GM18907 (cell line): ENCODE data around the gene PLCD1.
"Not testable (repeated sequence)": the region's sequence is repeated elsewhere in the genome, so short reads cannot be mapped to it uniquely, and the experiment has no call there.

Experiments used
- ATAC-seq: cut with Tn5 transposase; IDR thresholded peaks from one replicate; pipeline ENCODE4 v1.9.1; 2021; ENCODE audit warnings: mild to moderate bottlenecking, moderate library complexity; ENCODE audit not compliant: unreplicated experiment

Gene PLCD1

DNA sequence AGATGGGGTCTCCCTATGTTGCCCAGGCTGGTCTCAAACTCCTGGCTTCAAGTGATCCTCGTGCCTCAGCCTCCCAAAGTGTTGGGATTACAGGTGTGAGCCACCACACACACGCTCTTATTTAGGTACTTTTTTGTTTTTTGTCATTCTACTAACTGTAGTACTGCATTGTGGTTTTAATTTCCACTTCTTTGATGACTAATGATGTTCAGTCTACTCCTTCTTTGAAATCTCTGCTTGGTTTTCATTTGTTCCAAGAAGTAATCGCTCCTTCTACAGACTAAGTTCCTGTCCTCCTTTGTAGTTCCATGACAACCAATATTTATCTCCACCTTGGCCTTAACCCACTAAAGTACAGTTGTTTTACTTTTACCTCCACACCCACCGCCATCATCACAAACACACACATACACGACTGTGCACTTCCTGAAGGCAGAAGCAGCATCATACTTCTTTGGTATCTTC is 9.0 kb upstream of the PLCD1 start:
- no peak for ATAC-seq

DNA sequence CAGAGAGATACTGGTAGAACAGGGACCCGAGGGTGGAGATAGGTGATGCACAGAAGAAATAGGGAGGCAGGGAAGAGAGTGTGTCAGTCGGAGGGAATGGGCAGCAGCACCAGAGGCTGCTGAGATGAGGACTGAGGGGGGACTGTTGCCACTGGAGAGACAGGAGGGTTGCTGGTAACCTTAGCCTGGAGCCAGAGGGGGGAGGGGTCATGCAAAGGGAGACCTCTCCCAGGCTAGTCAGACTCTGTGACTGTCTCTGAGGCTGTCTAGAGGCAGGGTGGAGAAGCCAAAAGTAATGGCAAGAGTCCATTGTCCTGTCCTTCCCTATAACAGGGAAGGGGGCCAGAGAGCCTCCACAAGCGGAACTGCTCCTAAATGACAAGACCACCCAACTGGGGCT is 7.5 kb upstream of the PLCD1 start:
- ATAC-seq, result no peak

DNA sequence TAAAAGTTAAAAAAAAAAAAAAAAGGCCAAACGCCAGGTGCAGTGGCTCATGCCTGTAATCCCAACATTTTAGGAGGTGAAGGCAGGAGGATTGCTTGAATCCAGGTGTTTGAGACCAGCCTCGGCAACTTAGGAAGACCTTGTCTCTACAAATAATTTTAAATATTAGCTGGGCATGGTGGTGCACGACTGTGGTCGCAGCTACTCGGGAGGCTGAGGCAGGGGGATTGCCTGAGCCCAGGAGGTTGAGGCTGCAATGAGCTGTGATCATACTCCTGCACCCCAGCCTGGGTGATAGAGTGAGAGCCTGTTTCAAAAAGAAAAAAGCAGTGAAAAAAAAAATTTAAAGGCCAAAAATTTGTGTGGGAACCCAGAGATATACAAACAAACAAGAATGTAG is 6.8 kb upstream of the PLCD1 start:
- ATAC-seq, result no peak

DNA sequence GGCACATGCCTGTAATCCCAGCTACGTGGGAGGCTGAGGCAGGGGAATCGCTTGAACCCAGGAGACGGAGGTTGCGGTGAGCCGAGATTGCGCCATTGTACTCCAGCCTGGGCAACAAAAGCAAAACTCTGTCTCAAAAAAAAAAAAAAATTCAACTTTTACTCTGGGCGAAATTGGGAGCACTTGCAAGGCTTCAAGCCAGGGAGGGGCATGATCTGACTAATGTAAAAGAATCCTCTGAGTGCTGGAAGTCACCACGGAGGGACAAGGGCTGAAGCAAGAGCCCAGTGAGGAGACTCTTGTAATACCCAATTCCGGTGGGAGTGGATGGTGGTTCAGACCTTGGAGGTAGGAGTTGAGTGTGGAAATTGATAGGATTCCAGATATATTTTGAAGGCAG is 4.9 kb upstream of the PLCD1 start:
- not testable (repeated sequence) for ATAC-seq

GRCh38 chr3:38033586-38033985 is 4.1 kb upstream of the PLCD1 start:
- ATAC-seq, result not testable (repeated sequence)

DNA sequence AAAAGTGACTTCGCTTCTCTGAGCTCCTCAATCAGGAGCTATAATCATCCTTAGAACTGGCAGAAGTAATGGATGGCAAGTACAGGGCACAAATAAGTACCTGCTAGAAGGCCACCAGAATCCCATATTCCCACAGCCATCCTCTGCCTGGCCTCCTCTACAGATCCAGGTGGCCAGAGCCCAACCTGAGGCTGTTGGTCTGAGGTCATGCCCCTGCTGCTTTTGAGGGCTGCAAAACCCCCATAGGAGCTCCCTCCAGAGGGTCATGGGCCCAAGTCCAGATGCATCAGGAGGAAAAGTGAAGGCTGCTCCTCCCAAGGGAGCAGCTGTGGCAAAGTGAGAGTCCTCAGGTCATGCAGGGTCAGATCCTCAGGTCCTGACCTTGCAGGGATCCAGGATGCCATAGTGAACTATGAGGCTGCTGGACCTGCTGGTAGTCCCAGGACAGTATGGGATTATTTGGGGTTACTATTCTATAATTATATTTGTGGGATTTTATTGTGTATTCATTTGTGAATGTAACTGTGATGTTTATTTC is 3.0 kb upstream of the PLCD1 start:
- no peak for ATAC-seq

DNA sequence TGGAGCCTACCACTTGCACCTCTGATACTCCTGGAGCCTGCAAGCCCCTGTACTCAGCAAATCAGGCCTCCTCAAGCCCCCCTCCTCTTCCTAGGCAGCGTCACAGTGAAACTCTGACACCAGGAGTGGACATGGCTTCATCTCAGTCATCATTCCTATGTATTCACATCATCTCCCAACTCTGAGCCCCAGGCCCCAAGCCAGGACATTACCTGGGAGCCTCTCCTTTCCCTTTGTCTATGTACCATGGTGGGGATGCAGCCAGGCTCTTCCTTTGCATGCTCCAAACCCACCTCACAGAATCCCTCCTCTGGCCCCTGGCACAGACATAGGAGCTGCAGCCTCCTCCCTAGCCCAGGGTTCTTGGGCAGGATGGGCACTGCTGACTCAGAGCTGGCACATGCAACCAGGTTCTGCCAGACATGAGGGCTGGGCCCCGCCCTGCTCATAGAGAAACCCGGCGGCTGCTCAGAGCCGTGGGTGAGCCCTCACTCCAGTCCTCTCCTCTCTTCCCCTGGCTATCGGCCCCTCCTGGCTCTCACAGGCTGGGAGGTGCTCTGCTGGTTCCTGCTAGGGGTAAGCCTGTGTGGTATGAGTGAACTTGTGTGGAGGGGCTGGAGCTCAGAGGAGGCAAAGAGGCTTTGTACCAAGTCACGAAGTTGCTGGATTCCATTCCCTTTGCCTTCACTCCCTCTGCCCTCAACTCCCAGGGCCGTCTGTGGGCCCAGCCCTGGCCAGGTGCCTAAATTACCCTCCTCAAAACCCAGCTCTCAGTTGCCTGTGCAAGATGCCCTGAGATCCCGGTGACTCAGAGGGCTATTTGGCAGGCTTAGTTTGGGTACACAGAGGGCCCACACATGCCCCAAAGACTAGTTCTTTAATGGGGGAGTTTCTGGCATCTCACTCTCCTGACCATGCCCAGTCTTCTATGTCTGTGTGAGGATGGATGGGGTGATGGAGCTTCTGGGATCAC is 1.9 kb upstream of the PLCD1 start:
- no peak for ATAC-seq

GRCh38 chr3:38030126-38031021 is 932 bp upstream of the PLCD1 start:
- ATAC-seq, result no peak

DNA sequence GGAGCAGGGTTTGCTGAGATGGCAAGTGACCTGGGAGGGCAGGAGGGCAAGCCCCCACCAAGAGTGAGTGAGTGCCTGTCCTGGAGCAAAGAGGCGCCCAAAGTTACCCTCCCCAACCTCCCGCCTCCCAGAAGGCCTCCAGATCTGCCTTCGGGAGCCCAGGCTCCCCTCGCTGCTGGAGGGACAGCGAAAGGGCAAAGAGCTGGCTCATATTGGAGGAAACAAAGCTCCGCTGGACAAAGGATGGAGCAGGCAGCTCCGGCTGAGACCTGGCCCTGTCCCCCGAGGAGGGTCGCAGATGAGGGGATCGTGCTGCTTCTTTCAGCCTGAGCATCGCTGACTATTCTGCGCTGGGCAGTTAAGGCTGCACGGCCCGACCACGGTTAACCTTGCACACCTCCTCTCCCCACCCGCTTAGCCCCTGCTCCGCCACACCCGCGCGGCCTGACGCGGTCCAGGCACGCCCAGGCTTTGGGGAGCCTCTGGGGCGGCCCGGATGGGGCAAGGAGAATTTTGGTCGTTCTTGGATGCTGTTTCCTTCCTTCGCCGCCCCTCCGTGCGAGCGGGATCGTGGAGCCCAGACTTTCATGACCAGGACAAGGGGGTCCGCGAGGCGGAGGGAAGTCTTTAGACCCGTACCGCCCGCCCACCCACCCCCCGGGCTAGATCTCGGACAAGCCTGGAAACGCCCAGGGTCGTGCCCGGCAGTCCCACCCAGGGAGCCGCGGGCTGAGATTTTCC is 651 bp downstream of the PLCD1 start:
- no peak for ATAC-seq

GRCh38 chr3:38027466-38028465 is 1.7 kb downstream of the PLCD1 start:
- ATAC-seq, result no peak

GRCh38 chr3:38026856-38027255 is 2.6 kb downstream of the PLCD1 start:
- ATAC-seq, result no peak

GRCh38 chr3:38022896-38023709 is 6.3 kb downstream of the PLCD1 start:
- no peak for ATAC-seq

GRCh38 chr3:38022301-38022700 is 7.1 kb downstream of the PLCD1 start:
- no peak for ATAC-seq

- no peak for ATAC-seq
Observed at GRCh38 chr3:38021196-38021595, 8.2 kb downstream of the PLCD1 start.

- no peak for ATAC-seq
Observed at GRCh38 chr3:38020342-38020726, 9.1 kb downstream of the PLCD1 start.

DNA sequence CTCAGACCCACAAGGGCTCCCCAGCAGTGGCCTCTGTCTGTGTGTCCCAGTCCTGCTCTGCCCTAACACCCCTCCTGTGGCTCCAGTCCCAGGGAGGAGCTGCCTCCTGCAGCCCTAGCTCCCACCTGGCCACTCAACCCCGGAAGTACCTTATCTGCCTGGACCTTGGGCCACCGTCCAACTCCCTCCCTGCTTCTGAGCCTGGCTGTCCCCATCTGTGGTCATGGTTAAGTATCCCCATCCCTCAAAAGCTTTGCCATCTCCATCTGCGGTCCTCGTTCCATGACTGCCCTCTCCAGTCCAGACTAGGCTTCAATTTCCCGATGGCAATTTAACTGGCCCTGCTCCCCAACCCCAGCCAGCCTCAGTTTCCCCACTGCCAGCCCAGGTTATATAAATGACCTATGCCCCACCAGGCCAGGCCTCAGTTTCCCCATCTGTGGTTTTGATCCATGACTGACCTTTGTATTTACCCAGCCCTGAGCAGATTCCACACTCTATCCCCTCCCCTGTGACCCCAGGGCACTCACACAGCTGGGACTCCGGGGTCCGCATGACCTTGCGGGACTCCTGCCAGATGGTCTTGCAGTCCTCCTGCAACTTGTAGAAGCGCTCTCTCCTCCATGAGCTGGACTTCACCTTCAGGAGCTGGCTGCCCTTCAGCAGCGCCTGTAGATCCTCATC is 9.6 kb downstream of the PLCD1 start:
- ATAC-seq, result no peak

- no peak for ATAC-seq
Observed at GRCh38 chr3:38018296-38019266, 10.9 kb downstream of the PLCD1 start.
